ENCODE results near the gene SFXN4.
"Not testable (repeated sequence)": the region's sequence is repeated elsewhere in the genome, so short reads cannot be mapped to it uniquely, and the experiment has no call there.

Gene SFXN4

DNA sequence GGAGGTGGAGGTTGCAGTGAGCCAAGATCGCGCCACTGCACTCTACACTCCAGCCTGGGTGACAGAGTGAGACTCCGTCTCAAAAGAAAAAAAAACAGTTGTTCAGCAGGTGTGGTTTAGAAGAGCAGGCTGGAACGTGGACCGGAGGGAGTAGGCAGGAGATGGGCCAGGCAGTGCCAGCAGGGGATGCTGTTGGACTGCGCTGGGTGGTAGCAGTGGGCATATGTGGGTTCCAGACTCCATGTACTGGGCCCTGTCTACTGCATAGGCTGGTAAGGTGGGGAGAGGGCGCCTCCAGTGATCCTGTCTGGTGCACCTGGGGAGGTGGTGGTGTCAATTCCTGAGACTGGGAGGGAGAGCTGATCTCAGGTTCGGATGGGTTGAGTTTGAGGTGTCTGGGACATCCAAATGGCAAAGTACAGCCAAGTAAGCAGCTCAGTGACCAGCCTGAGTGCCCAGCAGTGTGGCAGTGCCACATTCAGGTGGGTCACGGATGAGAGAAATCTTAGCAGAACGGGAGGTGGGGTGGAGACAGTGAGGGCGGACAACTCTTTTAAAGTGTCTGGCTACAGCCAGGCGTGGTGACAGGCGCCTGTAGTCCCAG, 25.9 kb downstream of the SFXN4 start:
- peak in 5 of 6 experiments; percentile 23 to 42 (median 31) for DNase-seq

DNA sequence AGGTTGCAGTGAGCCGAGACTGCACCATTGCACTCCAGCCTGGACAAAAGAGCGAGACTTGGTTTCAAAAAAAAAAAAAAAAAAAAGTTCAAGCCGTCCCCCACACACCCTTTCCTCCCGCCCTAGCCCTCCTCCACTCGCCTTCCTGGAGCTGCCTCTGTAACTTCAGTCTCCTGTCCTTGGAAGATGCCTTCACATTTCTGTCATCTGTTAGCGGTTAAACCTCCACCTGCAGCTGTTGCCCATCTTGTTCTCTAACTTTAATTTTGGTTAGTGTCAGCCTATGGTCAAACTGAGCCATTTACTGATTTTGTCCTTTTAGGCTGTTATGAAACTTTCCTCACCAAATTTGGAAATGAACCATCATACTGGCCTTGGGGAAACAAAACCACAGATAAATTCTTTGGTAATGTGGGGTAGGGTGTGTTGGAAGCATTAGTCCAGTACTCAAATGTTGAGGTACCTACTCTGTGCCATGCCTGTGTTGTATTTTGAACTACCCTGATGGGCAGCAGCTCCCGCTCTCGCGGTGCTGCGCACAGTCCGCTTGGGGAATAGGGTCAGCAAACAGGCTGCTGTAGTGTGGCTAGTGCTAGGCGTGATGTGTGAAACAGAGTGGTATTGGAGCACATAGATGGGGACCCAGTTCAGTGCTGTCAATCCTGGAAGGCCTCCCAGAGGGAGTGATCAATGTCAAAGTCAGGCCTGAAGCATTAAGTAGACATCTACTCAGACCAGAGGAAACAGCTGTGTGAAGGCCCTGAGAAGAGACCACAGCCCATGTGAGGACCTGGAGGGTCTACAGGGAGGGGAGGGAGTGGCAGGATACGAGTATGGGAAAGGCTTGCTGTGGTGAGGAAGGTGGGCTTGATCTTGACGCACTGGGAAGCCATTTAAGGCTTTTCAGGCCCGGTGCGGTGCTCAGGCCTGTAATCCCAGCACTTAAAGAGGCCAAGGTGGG, 26.9 kb downstream of the SFXN4 start:
- no peak for DNase-seq

DNA sequence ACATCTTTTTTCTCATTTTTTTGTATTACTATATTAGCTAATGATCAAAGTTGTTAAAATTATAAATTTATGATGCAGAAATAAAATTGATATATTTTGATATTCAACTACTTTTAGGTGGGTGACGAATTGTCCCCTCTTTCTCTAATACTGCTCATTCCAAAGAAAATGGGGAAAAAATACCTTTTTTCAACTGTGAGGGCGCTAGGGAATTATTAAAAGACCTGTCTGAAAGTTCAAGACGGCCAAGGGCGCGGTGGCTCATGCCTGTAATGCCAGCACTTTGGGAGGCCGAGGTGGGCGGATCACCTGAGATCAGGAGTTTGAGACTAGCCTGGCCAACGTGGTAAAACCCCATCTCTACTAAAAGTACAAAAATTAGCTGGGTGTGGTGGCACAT, 27.6 kb downstream of the SFXN4 start:
- DNase-seq, result not testable (repeated sequence)

DNA sequence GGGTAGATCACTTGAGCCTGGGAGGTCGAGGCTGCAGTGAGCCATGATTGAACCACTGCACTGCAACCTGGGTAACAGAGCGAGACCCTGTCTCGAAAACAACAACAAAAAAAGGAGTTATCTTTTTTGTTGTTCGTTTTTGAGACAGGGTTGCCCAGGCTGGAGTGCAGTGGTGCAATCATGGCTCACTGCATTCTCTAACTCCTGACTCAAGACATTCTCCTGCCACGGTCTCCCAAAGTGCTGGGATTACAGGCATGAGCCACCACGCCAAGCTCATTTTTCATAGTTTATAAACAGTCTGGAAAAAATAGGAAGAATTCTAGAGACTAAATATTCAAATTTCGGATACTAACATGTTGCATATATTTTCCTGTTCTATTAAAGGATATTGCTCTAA, 29.4 kb downstream of the SFXN4 start:
- DNase-seq, result no peak

DNA sequence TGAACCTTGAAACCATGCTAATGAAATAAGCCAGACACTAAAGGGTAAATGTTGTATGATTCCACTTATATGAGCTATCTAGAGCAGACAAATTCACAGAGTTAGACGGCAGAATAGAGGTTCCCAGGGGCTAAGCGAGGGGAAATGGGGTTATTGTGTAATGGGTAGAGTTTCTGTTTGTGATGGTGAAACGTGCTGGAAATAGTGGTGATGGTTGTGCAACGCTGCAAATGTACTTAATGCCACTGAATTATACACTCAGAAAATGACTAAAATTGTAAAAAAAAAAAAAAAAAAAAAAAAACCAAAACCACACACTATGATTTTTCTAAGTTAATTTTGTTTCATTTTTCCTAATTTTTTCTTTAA, 30.0 kb downstream of the SFXN4 start:
- no peak for DNase-seq

DNA sequence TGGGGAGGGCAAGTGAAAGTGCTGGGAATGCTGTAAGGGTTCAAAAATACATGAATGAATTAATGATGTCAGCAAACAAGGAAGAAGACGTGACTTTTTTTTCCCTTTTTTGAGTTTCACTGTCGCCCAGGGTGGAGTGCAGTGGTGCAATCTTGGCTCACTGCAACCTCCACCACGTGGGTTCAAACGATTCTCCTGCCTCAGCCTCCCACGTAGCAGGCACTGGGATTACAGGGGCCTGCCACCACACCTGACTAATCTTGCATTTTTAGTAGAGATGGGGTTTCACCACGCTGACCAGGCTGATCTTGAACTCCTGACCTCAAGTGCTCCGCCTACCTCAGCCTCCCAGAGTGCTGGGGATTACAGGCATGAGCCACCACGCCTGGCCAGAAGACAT, 31.6 kb downstream of the SFXN4 start:
- no peak for DNase-seq

DNA sequence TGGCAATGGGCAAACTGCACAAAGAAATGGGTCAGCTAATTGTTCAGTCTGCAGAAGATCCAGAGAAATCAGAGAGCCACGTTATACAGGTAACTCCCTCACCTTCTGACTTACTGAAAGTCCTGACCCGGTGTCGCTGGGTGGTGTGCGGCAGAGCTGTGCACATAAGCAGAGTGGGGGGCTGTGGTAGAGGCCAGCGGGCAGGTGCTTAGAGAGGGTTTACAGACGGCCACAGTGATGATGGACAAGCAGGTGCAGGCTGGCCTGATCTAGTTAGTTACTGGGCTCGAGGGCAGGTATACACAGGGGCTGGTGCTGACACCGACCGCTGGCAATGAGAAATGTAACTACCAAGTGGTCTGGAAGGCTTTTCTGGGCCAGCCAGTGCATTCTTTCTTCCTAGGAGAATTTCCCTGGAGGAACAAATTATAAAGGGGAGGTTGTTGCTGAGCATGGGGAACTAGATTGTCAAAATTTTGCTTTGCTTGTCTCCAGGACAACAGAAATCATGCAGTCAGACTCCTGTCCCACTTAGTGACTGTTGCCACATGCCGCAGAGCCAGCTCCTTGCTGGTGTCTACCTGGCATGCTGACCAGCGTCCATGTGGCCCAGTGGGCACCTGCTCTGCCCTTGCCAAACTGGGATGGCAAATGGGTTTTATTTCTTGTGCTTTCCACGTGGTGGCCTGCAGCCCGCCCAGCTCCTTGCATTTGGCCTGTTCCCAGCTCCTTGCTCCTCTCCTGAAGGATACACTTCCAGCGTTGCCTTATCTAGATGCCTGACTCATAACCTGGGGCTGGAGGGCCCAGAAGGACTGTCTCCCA, 32.8 kb downstream of the SFXN4 start:
- DNase-seq, result no peak

DNA sequence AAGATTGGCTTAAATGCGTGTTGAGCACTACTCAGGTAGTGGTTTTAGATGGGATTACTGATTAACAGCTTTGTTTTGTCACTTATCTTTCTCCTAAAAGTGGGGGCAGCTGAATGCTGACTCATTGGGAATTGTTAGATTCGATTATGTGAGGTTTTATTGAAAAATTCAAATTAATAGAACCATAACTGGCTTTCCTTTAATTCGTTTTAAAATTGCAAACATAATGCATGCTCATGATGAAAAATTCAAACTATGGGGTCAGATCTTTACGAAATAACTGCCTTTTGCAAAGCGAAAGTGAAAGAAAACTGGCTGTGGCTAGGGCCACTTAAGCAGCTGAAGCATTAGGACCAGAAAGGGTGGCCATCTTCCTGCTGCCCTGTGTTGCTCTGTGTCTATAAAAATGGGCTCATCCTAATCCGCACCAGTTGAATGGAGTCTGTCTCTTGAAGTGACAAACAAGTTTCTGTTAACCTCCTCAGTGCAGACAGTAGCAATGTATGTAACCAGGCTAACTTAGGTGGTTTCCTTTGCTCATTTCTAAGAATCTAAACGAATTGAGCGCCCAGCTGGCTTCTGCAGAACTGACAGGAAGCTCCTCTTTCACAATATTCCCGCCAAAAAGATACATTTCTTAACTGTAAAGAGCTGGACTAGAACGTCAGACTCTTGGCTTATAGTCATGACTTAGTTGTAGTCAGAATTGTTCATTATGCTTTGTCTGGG, 33.8 kb downstream of the SFXN4 start:
- peak in 3 of 6 experiments; percentile 34 to 50 (median 48) for DNase-seq

DNA sequence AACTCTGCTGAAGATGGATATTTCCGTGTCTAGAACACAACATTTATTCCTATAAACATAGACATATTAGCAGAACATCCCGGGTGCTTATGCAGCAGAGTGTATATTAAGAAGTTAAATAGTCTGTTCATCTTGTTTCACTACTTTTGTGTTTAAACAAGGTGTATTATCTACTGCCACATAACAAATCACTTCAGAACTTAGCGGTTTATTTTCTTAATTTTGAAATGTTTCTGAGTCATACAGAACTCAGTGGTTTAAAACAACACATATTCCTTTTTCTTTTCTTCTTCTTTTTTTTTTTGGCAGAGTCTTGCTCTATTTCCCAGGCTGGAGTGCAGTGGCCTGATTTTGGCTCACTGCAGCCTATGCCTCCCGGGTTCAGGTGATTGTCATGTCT, 35.8 kb downstream of the SFXN4 start:
- no peak for DNase-seq

DNA sequence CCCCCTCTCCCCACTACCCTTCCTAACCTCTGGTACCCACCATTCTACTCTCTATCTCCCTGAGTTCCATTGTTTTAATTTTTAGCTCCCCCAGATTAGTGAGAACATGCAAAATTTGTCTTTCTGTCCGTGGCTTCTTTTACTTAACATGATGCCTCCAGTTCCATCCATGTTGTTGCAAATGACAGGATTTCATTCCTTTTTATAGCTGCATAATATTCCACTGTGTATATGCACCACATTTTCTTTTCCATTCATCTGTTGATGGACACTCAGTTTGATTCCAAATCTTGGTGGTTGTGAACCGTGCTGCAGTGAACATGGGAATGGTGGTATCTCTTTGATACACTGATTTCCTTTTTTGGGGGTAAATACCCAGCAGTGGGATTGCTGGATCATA, 39.6 kb downstream of the SFXN4 start:
- DNase-seq, result no peak

DNA sequence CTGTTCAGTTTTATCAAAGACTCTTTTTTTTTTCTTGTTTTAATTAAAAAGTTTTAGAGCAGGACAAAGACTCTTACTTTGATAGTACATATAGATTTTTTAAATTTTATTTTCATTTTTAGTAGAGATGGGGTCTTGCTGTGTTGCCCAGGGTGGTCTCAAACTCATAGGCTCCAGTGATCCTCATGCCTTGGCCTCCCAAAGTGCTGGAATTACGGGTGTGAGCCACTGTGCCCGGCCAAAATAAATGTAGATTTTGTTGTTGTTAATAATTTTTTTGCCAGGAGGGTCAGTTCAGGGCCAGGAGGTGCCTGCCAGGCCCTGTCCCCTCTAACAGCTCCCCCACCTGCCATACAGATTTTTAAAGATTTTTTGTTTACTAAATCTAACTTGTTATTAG, 44.6 kb downstream of the SFXN4 start:
- no peak for DNase-seq

DNA sequence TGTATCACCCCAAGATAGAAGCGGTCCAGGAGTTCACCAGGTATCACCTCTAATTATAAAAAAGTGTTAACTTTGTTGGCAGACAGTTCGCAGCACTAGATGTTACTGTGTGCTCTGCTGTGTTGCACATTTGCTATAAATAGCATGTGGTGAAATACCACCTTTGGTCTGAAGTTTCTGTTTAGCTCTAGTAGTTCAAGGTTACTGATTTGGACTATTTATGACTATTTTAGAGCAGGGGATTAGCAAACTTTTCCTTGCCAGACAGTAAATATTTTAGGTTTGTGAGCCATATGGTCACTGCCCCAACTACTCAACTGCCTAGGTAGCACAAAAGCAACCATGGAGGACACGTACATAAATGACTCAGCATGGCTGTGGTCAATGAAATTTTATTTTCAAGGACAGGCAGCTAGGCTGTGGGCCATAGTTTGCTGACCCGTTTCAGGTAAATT, 45.1 kb downstream of the SFXN4 start:
- DNase-seq, result no peak

DNA sequence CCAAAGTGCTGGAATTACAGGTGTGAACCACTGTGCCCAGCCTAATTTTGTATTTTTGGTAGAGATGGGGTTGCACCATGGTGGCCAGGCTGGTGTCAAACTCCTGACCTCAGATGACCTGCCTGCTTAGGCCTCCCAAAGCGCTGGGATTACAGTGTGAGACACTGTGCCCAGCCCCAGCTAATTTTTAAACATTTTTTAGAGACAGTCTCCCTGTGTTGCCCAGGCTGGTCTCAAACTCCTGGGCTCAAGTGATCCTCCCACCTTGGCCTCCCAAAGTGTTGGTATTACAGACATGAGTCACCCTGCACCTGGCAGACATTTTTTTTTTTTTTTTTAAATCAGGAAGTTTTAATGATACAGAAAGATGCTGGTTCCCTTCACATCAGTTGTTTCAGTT, 46.1 kb downstream of the SFXN4 start:
- DNase-seq, result no peak

DNA sequence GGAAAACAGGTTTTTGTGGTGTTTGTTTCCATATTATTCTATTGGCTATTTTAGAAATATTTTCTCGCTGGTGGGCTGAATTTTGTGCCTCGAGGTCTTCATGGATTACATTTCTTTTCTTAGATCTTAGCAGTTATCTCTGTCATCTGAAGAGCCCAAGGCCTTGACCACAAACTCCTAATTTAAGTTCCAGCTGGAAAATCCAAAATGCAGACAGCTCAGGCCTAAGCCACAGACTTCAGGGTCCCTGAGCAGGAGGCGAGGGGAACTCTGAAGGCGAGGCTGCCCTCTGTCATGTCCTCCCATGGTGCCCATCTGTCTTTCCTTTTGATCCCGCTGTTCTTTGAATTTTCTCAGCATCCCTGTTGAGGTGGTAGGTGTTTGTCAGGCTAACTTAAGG, 47.3 kb downstream of the SFXN4 start:
- no peak for DNase-seq

DNA sequence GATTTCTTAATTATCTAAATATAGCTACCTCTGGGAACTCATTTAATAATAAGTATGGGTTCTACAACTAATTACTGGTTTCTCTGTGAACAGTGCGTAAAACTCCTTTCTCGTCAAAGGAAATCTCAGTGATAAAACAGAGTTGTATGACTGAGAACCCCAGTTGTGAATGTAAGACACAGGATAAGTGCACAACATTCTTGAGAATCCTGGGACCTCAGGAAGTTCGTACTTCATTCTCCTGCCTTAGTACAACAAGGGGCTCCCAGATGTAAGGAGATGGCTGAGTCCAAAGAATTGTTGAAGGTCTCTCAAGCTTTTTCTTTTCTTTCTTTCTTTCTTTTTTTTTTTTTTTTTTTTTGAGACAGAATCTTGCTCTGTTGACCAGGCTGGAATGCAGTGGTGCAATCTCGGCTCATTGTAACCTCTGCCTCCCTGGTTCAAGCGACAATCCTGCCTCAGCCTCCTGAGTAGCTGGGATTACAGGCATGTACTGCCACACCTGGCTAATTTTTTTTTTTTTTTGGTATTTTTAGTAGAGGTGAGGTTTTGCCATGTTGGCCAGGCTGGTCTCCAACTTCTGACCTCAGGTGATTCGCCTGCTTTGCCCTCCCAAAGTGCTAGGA, 49.1 kb downstream of the SFXN4 start:
- no peak for DNase-seq

DNA sequence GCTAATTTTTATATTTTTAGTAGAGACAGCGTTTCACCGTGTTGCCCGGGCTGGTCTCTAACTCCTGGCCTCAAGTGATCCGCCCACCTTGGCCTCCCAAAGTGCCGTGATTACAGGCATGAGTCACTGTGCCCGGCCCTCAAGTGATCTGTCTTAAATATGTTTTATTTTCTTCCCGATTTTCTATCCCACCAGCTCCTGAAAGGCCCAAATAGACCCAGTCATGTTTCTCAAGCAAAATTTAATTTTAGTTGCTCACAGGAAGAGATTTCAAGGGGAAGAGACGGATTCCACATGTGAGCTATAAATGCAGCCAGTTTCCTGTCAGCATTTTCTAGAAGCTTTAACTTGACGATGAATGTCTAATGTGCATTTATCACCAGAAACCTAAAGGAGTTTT, 49.6 kb downstream of the SFXN4 start:
- DNase-seq, result no peak

DNA sequence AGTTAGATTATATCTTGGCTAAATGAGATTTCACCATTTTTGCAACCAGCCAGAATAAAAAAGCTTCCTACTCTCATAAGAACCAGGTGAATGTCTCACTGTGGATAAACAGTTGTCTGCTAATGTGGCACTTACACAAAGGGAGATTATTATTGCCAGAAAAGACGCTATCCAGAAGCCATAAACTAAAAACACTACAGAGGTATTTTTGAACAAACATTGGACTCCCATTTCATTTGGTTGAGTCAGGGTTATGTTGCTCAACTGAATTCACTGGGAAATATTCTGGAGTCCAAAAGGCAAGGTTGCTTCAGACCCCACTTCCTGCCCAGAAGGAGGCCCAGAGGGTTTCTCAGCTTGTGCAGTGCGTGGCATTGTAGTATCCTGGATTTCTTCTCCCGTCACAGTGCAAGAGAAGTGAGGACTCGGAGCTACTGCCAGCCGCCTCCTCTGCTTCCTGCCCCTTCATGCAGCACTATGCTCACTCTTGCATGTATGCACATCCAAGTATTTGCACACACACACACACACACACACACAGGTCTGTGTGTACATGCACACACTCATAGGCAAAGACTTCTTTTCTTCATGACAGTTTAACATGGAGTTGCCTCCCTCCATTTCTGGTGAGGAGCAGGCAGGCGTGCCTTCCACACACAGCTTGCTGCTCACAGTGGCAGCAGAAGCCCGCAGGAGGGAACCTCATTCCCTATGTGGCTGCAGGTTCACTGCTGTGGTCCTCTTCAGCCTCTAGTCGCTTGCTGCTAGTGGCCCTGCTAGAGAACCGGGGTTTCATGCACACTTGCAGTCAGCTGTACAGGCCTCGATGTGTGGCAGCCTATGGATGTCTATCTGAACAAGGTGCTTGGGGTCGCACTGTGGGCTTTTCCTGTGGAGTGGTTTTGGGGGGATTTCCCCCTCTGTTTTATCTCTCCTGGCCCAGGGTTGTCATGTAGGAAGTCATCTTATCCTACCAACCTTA, 51.5 kb downstream of the SFXN4 start:
- no peak for DNase-seq

DNA sequence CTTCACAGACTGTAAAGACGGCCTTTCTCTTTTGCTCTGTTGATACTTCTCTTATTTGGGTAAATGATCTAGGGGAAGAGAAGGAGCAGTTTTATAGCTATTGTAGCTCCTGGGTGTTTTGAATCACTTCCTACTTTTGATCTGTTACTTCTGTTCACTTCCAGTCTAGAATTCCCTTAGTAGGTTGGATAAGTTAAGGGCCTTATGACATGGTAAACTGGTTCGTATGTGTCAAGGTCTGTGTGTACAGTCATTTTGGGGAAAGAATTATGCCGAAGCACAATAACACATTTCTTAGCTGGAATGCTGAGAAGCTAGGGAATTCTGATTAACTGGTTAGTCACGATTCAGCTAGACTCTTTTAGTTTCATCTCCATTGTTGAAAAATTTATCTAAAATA, 53.5 kb downstream of the SFXN4 start:
- DNase-seq, result no peak

DNA sequence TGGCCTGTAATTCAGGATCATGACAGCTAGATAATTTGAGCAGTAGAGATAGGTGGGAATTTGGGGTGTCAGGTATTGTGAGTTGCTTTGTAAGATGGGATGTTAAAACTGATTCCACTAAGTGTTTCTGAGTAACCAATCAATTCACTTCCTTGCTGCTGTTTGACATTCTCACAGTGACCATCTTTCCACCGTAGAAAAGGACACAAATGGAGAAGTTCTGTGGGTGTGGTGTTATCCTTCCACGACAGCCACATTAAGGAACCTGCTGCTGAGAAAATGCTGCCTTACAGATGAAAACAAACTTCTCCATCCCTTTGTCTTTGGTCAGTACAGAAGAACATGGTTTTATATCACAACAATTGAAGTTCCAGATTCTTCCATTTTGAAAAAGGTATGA, 57.7 kb downstream of the SFXN4 start:
- not testable (repeated sequence) for DNase-seq

DNA sequence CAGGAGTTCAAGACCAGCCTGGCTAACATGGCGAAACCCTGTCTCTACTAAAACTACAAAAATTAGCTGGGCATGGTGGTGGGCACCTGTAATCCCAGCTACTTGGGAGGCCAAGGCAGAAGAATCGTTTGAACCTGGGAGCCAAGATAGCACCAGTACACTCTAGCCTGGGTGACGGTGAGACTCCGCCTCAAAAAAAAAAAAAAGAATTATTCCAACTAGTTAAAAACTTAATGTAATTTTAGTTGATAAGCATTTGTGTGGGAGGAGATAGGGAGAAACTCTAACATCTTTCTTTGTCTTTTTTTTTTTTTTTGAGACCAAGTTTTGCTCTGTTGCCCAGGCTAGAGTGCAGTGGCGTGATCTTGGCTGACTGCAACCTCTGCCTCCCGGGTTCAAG, 58.4 kb downstream of the SFXN4 start:
- DNase-seq, result not testable (repeated sequence)

DNA sequence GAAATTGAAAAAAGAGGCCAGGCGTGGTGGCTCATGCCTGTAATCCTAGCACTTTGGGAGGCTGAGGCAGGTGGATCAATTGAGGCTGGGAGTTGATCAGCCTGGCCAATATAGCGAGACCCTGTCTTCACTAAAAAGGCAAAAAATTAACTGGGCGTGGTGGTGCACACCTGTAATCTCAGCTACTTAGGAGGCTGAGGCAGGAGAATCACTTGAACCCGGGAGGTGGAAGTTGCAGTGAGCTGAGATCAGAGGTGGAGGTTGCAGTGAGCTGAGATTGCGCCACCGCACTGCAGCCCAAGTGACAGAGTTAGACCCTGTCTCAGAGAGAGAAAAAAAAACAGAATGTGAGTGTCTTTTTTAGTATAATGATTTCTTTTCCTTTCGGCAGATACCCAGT, 59.6 kb downstream of the SFXN4 start:
- not testable (repeated sequence) for DNase-seq

Data from stimulated activated naive CD4-positive, alpha-beta T cell (primary cell).